H1 (cell line): ENCODE measurements around the gene BTRC. TPM values are rescaled to one million over a fixed set of nuclear protein-coding genes. Genes with fewer than 3 reads are reported as not detected.

Source experiments
- CTCF ChIA-PET: fragments of 300-600 bp; sonication (Branson Sonifier 250); formaldehyde crosslinking; loops from one replicate; lab custom pipeline; 2021; ENCODE audit not compliant: partially characterized antibody; lab: Charles Lee
- POLR2A ChIA-PET: fragments of 300-600 bp; sonication (Branson Sonifier 250); formaldehyde crosslinking; loops from one replicate; lab custom pipeline; 2021; ENCODE audit warnings: inconsistent platforms; ENCODE audit not compliant: partially characterized antibody; lab: Charles Lee
- DNase-seq, 2 experiments: peaks; one replicate each; pipeline versions ENCODE4 v3.0.0 to v3.0.0-alpha.2; 2010 to 2022; ENCODE audit warnings: low spot score in 2 of 2, low read depth in 1 of 2, mixed read lengths in 1 of 2
- FAIRE-seq: peaks from 2 replicates; lab custom pipeline; 2011; peaks lifted over from hg19 to GRCh38; lab: Jason Lieb, UNC
- H2AFZ ChIP-seq: 2 replicates; pipeline ENCODE4 v1.8.1; 2012; ENCODE audit warnings: low read length, inconsistent platforms
- H2AK5ac ChIP-seq: 2 replicates; pipeline ENCODE4 v1.6.1; 2013; ENCODE audit warnings: low read depth, low read length
- H2BK120ac ChIP-seq: replicated peaks from 2 replicates; pipeline ENCODE3; 2013; ENCODE audit warnings: low read depth, low read length, inconsistent platforms
- H2BK12ac ChIP-seq: 2 replicates; pipeline ENCODE4 v1.6.1; 2013; ENCODE audit warnings: low read depth, low read length
- H2BK15ac ChIP-seq: 2 replicates; pipeline ENCODE4 v1.6.1; 2013; ENCODE audit warnings: low read length
- H2BK20ac ChIP-seq: 2 replicates; pipeline ENCODE4 v1.6.1; 2013; ENCODE audit warnings: low read length
- H2BK5ac ChIP-seq: 2 replicates; pipeline ENCODE4 v1.6.1; 2013; ENCODE audit warnings: low read depth, low read length
- H3K14ac ChIP-seq: 2 replicates; pipeline ENCODE4 v1.6.1; 2013; ENCODE audit warnings: inconsistent platforms; ENCODE audit not compliant: insufficient read length
- H3K18ac ChIP-seq: 2 replicates; pipeline ENCODE4 v1.6.1; 2013; ENCODE audit warnings: low read length; ENCODE audit errors: extremely low read depth
- H3K23ac ChIP-seq: 2 replicates; pipeline ENCODE4 v1.6.1; 2013; ENCODE audit warnings: inconsistent platforms; ENCODE audit not compliant: insufficient read length
- H3K23me2 ChIP-seq: 2 replicates; pipeline ENCODE4 v1.6.1; 2013; ENCODE audit warnings: low read depth, low read length
- H3K27ac ChIP-seq: 2 replicates; pipeline ENCODE4 v1.6.1; 2011; ENCODE audit warnings: low read depth, low read length, inconsistent platforms
- H3K27me3 ChIP-seq, 4 experiments: replicated peaks in 1 of 4; 1 replicate in 1 of 4; 2 replicates in 3 of 4; pipeline versions ENCODE4 v1.6.1 to v1.8.1; 2011 to 2013; ENCODE audit warnings: low read length in 3 of 4, mild to moderate bottlenecking in 3 of 4, inconsistent platforms in 2 of 4, mixed read lengths in 2 of 4, moderate library complexity in 1 of 4; ENCODE audit not compliant: control insufficient read depth in 3 of 4, insufficient read depth in 3 of 4; ENCODE audit errors: extremely low read depth in 1 of 4
- H3K36me3 ChIP-seq, 4 experiments: 2 replicates each; pipeline versions ENCODE4 v1.6.1 to v1.8.1; 2011 to 2013; ENCODE audit warnings: mild to moderate bottlenecking in 4 of 4, low read length in 3 of 4, moderate library complexity in 2 of 4, control low read depth in 1 of 4, inconsistent platforms in 1 of 4; ENCODE audit not compliant: insufficient read depth in 4 of 4, control insufficient read depth in 2 of 4
- H3K4ac ChIP-seq: replicated peaks from 2 replicates; pipeline ENCODE3; 2013; ENCODE audit warnings: low read length, low read depth, mixed read lengths, inconsistent platforms; ENCODE audit not compliant: insufficient read length
- H3K4me1 ChIP-seq, 4 experiments: replicated peaks in 1 of 4; 1 replicate in 1 of 4; 2 replicates in 3 of 4; pipeline versions ENCODE4 v1.6.1 to v1.8.1; 2011 to 2013; ENCODE audit warnings: low read length in 3 of 4, inconsistent platforms in 2 of 4, mixed read lengths in 1 of 4; ENCODE audit not compliant: insufficient read depth in 4 of 4, control insufficient read depth in 3 of 4
- H3K4me2 ChIP-seq, 2 experiments: 2 replicates each; pipeline versions ENCODE4 v1.6.1 to v1.8.1; 2011 to 2013; ENCODE audit warnings: low read depth in 2 of 2, low read length in 2 of 2, control low read depth in 1 of 2, inconsistent platforms in 1 of 2, mild to moderate bottlenecking in 1 of 2; ENCODE audit not compliant: insufficient read depth in 1 of 2
- H3K4me3 ChIP-seq, 4 experiments: fragments of 200-600, 300-600 bp in 1 of 4; sonication (generic), shearing (Covaris generic), sonication (Bioruptor Twin) in 1 of 4; 2 replicates each; pipeline versions ENCODE4 v1.5.1 to v1.8.1; 2011 to 2016; ENCODE audit warnings: low read length in 4 of 4, low read depth in 3 of 4, control low read depth in 2 of 4, inconsistent platforms in 2 of 4, mild to moderate bottlenecking in 2 of 4, mixed read lengths in 1 of 4, moderate library complexity in 1 of 4; ENCODE audit not compliant: insufficient read depth in 2 of 4; ENCODE audit errors: extremely low read depth in 1 of 4
- H3K56ac ChIP-seq: replicated peaks from 2 replicates; pipeline ENCODE3; 2013; ENCODE audit warnings: low read depth, mild to moderate bottlenecking, mixed read lengths, low read length, inconsistent platforms; ENCODE audit not compliant: insufficient read length
- H3K79me1 ChIP-seq: 2 replicates; pipeline ENCODE4 v1.6.1; 2013; ENCODE audit warnings: low read depth, low read length, control low read depth
- H3K79me2 ChIP-seq, 2 experiments: 2 replicates each; pipeline versions ENCODE4 v1.6.1 to v1.8.1; 2012 to 2013; ENCODE audit warnings: low read length in 2 of 2, mild to moderate bottlenecking in 2 of 2, inconsistent platforms in 1 of 2; ENCODE audit not compliant: insufficient read depth in 2 of 2, control insufficient read depth in 1 of 2
- H3K9ac ChIP-seq, 4 experiments: replicated peaks in 1 of 4; 1 replicate in 1 of 4; 2 replicates in 3 of 4; pipeline versions ENCODE4 v1.6.1 to v1.8.1; 2011 to 2013; ENCODE audit warnings: low read depth in 3 of 4, low read length in 3 of 4, control low read depth in 2 of 4, mild to moderate bottlenecking in 2 of 4, moderate library complexity in 2 of 4, inconsistent platforms in 1 of 4; ENCODE audit errors: extremely low read depth in 1 of 4
- H3K9me3 ChIP-seq, 2 experiments: 2 replicates each; pipeline versions ENCODE4 v1.6.1 to v1.8.1; 2012 to 2013; ENCODE audit warnings: mild to moderate bottlenecking in 2 of 2, moderate library complexity in 2 of 2, control low read depth in 1 of 2, inconsistent platforms in 1 of 2, low read depth in 1 of 2, low read length in 1 of 2, mixed read lengths in 1 of 2; ENCODE audit not compliant: insufficient read depth in 2 of 2
- H4K20me1 ChIP-seq, 2 experiments: replicated peaks in 1 of 2; 2 replicates each; pipeline versions ENCODE3 to v1.8.1; 2011 to 2013; ENCODE audit warnings: inconsistent platforms in 2 of 2, low read length in 2 of 2, mild to moderate bottlenecking in 1 of 2; ENCODE audit not compliant: insufficient read depth in 2 of 2, control insufficient read depth in 1 of 2
- H4K5ac ChIP-seq: 2 replicates; pipeline ENCODE4 v1.6.1; 2013; ENCODE audit warnings: low read length, low read depth, mixed read lengths, inconsistent platforms; ENCODE audit not compliant: insufficient read length
- H4K8ac ChIP-seq: 2 replicates; pipeline ENCODE4 v1.8.0; 2013; ENCODE audit warnings: mild to moderate bottlenecking, moderate library complexity, low read length, inconsistent platforms; ENCODE audit not compliant: insufficient read depth; ENCODE audit errors: extremely low read depth
- H4K91ac ChIP-seq: replicated peaks from 2 replicates; pipeline ENCODE3; 2013; ENCODE audit warnings: low read length, mixed read lengths, inconsistent platforms; ENCODE audit not compliant: insufficient read length
- BCL11A ChIP-seq, 2 experiments: IDR thresholded peaks; one replicate each; pipeline ENCODE4 v1.6.1; 2011; ENCODE audit warnings: low read depth in 2 of 2, low read length in 2 of 2, mild to moderate bottlenecking in 2 of 2
- EGR1 ChIP-seq: IDR thresholded peaks from 2 replicates; pipeline ENCODE4 v1.6.1; 2011; ENCODE audit warnings: low read depth, low read length, borderline replicate concordance
- KDM5A ChIP-seq: fragments of 200-600 bp; IDR thresholded peaks from 2 replicates; pipeline ENCODE4 v1.7.1; 2012; ENCODE audit warnings: mild to moderate bottlenecking, low read length, inconsistent platforms, mixed read lengths
- RXRA ChIP-seq: IDR thresholded peaks from 2 replicates; pipeline ENCODE4 v1.6.1; 2011; ENCODE audit warnings: low read depth, mild to moderate bottlenecking, low read length, moderate library complexity; ENCODE audit not compliant: insufficient read depth
- YY1 ChIP-seq: IDR thresholded peaks from 2 replicates; pipeline ENCODE4 v1.6.1; 2011; ENCODE audit warnings: low read depth, mild to moderate bottlenecking, low read length
- WGBS, 2 experiments: shearing (Covaris generic) in 1 of 2; methylation state at CpG; one replicate each; pipeline versions ENCODE4 v1.1.6 to v1.1.7; 2013 to 2015; ENCODE audit warnings: low lambda C conversion rate in 2 of 2, mixed read lengths in 2 of 2, inconsistent platforms in 1 of 2, low coverage in 1 of 2, missing lambda C conversion rate in 1 of 2; ENCODE audit not compliant: insufficient replicate concordance in 2 of 2, insufficient coverage in 1 of 2, insufficient read length in 1 of 2; ENCODE audit errors: extremely low coverage in 1 of 2, missing lambda C conversion rate in 1 of 2; 5-methylcytosine and 5-hydroxymethylcytosine counted together
- polyA plus RNA-seq, 7 experiments: library from polyadenylated mRNA; depleted of rRNA in 3 of 7; stranded (reverse) in 5 of 7; unstranded in 2 of 7; fragments of >200 nt in 5 of 7; fragments of 200-250 nt in 2 of 7; gene quantifications; 1 replicate in 5 of 7; 2 replicates in 1 of 7; 4 replicates in 1 of 7; pipeline versions ENCODE4 v1.2.1 to v1.2.3, GENCODE V29; 2011 to 2013; ENCODE audit warnings: missing spikeins in 2 of 7, mixed read lengths in 2 of 7
- total RNA-seq: library from RNA; stranded (reverse); fragmentation: NEBNext Ultra II Directional; extraction: Animal tissue kit (Norgen Biotek cat#: 25700); gene quantifications from 2 replicates; pipeline ENCODE4 v1.2.1, GENCODE V29; 2021

BTRC gene
- total and polyA plus RNA-seq, 2 of the 8 experiments (the other 6 are each of a cell fraction or from before 2014, with no cell fraction given), result 9.9 to 24.7 TPM

GRCh38 chr10:101321073-101321472 lies 32.9 kb upstream of the BTRC start:
- Histone ChIP-seq H3K4ac (no peak overlapping the region), H2BK5ac (no peak overlapping the region), H3K9ac (no peak overlapping the region), H3K27me3 (no peaks in the 10 kb centered on the region), H3K23me2 (no peaks in the 10 kb centered on the region), H3K79me1 (no peaks in the 10 kb centered on the region), H2AK5ac (no peak overlapping the region), H3K79me2 (no peaks in the 10 kb centered on the region), H3K23ac (no peak overlapping the region), H2BK120ac (no peak overlapping the region), H4K5ac (no peak overlapping the region), H3K4me1 (peaks cover 0 to 3% (median 0%) of the 10 kb centered on the region in 4 experiments; a peak in 2 of 7 replicates), H3K9me3 (no peaks in the 10 kb centered on the region), H2BK20ac (no peak overlapping the region), H2BK15ac (no peak overlapping the region), H4K8ac (no peak overlapping the region), H3K56ac (no peak overlapping the region), H4K20me1 (no peaks in the 10 kb centered on the region), H3K27ac (no peak overlapping the region), H3K36me3 (no peaks in the 10 kb centered on the region), H3K4me3 (no peak overlapping the region), H4K91ac (no peak overlapping the region), H2AFZ (no peak overlapping the region), H3K4me2 (no peak overlapping the region), H2BK12ac (no peak overlapping the region), H3K18ac (no peak overlapping the region), H3K14ac (no peak overlapping the region)
- DNase-seq (no peak), FAIRE-seq (no peak)
- WGBS, 2 experiments, result 78% methylated on average over 4 of the region's 4 CpGs; no CpG with 5 or more reads in 1 of the 2 experiments
- POLR2A ChIA-PET, result interaction anchor here (1.3 to 1.6 kb wide), 3 partner anchors 10 to 30 kb away, joined by 4 to 8 read pairs (median 5); no protein-coding TSS in a partner anchor
- CTCF ChIA-PET, result interaction anchor here (0.6 to 5.9 kb wide), 12 partner anchors 9 to 1714 kb away, joined by 3 to 42 read pairs (median 5); no protein-coding TSS in a partner anchor
- TF ChIP-seq YY1 (no peak), BCL11A (IDR thresholded peaks at IDR 0.05; ENCODE audit: low read depth in 2 of 2, low read length in 2 of 2) (no peak), KDM5A (no peak), RXRA (no peak), EGR1 (no peak)
